ENCODE data around the gene TMEM52. TPM values are rescaled to one million over a fixed set of nuclear protein-coding genes. Genes with fewer than 3 reads are reported as not detected.

Gene TMEM52
- total and polyA plus RNA-seq, 9 of the 15 experiments (the other 6 are each of a cell fraction or from before 2014, with no cell fraction given): 0.37 to 22.5 (median 6.8) TPM

DNA sequence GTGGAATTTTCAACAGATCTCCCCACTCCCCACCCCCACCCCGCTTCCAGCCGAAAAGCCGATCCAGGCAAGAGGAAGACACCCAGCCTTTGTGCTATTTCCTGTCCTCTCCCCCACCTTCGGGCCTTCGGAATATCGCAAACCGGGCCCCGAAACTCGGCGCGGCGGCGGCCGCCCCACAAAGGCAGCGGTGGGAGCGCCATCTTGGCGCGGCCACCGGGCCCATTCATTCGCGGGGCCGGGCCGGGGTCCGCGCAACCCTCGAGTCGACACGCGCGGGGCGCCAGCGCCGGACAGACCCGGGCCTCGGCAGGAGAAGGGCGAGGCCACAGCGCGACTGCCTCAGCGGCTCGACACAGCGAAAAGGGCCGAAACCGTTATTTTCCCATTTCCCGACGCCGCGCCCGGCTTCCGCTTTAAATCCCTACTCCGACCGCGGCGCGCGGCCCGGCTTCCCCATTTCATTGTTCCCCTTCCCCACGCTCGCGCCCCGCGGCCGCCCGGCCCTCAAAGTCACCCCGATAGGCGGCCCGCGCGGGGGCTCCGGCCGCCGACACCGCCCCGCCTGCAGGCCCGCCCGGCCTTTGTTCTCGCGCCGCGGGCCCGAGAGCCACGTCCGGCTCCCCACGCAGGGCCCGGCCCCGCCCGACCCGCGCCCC is 29.1 kb downstream of the TMEM52 start (continued):
- TF ChIP-seq ZBTB17 (CRISPR knock-in tag; IDR thresholded peaks at IDR 0.05) (0 out of 2 replicates have a peak, but pooled peaks have one; percentile 29), DNMT1 (IDR thresholded peaks at IDR 0.05) (no peak), MEF2D (tag; conservative IDR thresholded peaks at IDR 0.05; ENCODE audit: low read depth) (no peak), TGIF2 (CRISPR knock-in tag; IDR thresholded peaks at IDR 0.05) (0 out of 2 replicates have a peak, but pooled peaks have one; percentile 10), PTBP1 (IDR thresholded peaks at IDR 0.05; ENCODE audit: low read depth, low read length) (0 out of 2 replicates have a peak, but pooled peaks have one; percentile 16), NKRF (IDR thresholded peaks at IDR 0.05; ENCODE audit: borderline replicate concordance) (no peak), ZNF449 (CRISPR knock-in tag; IDR thresholded peaks at IDR 0.05) (no peak), SNIP1 (IDR thresholded peaks at IDR 0.05; ENCODE audit: low read depth) (no peak), THAP7 (CRISPR knock-in tag; IDR thresholded peaks at IDR 0.05) (no peak), ARHGAP35 (IDR thresholded peaks at IDR 0.05; ENCODE audit: partially characterized antibody) (no peak), NFIX (CRISPR knock-in tag; IDR thresholded peaks at IDR 0.05; ENCODE audit: low read depth) (no peak), ARID3B (CRISPR knock-in tag; IDR thresholded peaks at IDR 0.05; ENCODE audit: borderline replicate concordance) (no peak), PRMT5 (CRISPR knock-in tag; IDR thresholded peaks at IDR 0.05) (no peak), KLF13 (tag; IDR thresholded peaks at IDR 0.05; ENCODE audit: borderline replicate concordance, low read depth) (no peak), HCFC1 (IDR thresholded peaks at IDR 0.05; ENCODE audit: low read depth, low read length) (no peak), BRF1 (IDR thresholded peaks at IDR 0.05; ENCODE audit: borderline replicate concordance, extremely low read depth, insufficient read length) (no peak), CBFB (CRISPR knock-in tag; IDR thresholded peaks at IDR 0.05) (no peak), ZNF316 (IDR thresholded peaks at IDR 0.05) (no peak)
- TF ChIP-seq, protein P1, sequence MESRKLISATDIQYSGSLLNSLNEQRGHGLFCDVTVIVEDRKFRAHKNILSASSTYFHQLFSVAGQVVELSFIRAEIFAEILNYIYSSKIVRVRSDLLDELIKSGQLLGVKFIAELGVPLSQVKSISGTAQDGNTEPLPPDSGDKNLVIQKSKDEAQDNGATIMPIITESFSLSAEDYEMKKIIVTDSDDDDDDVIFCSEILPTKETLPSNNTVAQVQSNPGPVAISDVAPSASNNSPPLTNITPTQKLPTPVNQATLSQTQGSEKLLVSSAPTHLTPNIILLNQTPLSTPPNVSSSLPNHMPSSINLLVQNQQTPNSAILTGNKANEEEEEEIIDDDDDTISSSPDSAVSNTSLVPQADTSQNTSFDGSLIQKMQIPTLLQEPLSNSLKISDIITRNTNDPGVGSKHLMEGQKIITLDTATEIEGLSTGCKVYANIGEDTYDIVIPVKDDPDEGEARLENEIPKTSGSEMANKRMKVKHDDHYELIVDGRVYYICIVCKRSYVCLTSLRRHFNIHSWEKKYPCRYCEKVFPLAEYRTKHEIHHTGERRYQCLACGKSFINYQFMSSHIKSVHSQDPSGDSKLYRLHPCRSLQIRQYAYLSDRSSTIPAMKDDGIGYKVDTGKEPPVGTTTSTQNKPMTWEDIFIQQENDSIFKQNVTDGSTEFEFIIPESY (CRISPR knock-in tag; IDR thresholded peaks at IDR 0.05): no peak; the same call in 1 of the 2 replicates

Data from K562 (cell line).